ENCODE measurements around the gene GYG1.
"Not testable (repeated sequence)": the region's sequence is repeated elsewhere in the genome, so short reads cannot be mapped to it uniquely, and the experiment has no call there.

The GYG1 gene

GRCh38 chr3:148974726-148975125 lies 16.6 kb upstream of the GYG1 start:
- TF ChIP-seq CTCF (IDR thresholded peaks at IDR 0.05; ENCODE audit: low read depth, low read length), result no peak
- Histone ChIP-seq H3K4me1 (no peaks in the 10 kb centered on the region), H3K36me3 (no peaks in the 10 kb centered on the region), H3K27me3 (no peaks in the 10 kb centered on the region), H3K4me3 (ENCODE audit: low read depth, low read length) (no peak overlapping the region), H3K9me3 (no peaks in the 10 kb centered on the region)
- DNase-seq, result no peak

DNA sequence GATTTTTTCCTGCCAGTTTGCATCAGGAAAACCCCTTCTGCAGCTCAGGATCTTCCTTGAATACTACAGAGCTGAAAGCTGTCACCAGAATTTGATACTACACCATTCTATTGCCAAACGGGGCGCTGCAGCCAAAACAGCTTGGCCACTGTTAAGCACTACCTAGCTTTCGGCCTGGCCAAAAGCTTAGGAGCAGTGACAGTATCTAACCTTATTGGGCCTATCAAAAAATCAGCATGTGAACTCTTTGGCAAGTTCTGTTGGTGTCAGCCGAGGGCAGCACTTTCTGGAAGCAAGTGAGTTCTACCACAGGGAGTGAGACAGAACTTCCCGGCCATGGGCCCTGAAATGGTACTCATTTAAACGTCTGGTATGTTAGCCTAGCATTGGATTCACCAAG lies 16.1 kb upstream of the GYG1 start:
- H3K4me3 ChIP-seq (ENCODE audit: low read depth, low read length), result no peak overlapping the region
- TF ChIP-seq CTCF (IDR thresholded peaks at IDR 0.05; ENCODE audit: low read depth, low read length), result no peak
- no peaks in the 10 kb centered on the region for H3K27me3 ChIP-seq
- DNase-seq, result no peak
- no peaks in the 10 kb centered on the region for H3K4me1 ChIP-seq
- no peaks in the 10 kb centered on the region for H3K36me3 ChIP-seq
- H3K9me3 ChIP-seq, result no peaks in the 10 kb centered on the region

DNA sequence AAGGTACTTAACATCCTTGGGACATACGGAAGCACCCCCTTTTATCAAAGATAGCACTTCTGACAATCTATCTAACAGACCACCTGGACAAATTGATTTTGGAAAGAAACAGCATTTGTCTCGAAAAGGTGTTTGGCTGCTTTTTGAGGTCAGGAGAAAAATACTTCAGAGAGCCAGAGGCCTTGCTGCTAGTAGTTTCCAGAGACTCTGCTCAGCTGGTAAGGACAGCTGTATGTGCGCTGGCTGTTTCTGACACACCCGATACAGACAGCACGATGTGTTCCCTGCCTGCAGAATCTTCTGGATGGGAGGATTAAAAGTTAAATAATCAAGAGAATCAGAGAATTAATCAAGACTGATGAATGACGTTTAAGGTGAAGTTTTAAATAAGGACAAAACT lies 15.6 kb upstream of the GYG1 start:
- Histone ChIP-seq H3K27me3 (no peaks in the 10 kb centered on the region), H3K9me3 (no peaks in the 10 kb centered on the region), H3K4me3 (ENCODE audit: low read depth, low read length) (no peak overlapping the region), H3K4me1 (no peaks in the 10 kb centered on the region), H3K36me3 (no peaks in the 10 kb centered on the region)
- TF ChIP-seq CTCF (IDR thresholded peaks at IDR 0.05; ENCODE audit: low read depth, low read length), result no peak
- DNase-seq, result no peak

DNA sequence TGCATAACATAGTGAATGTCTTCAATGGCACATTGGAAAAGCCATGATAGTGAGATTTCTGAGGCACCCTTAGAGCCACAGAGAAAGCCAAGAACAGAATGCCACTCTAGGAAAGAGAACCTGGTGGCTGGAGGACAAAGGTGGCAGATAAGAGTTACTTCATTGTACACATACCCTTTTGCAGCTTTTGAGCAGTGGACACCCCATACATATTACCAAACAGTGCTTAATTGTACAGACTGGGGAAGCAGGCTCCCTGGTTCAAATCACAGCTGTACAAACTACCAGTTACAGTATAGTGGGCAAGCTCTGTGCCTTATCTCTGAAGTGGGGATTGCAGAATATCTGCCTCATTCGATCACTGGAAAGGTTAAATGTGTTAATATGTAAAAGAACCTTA lies 10.1 kb upstream of the GYG1 start:
- Histone ChIP-seq H3K9me3 (no peaks in the 10 kb centered on the region), H3K4me1 (no peaks in the 10 kb centered on the region), H3K27me3 (no peaks in the 10 kb centered on the region), H3K36me3 (no peaks in the 10 kb centered on the region), H3K4me3 (ENCODE audit: low read depth, low read length) (no peak overlapping the region)
- no peak for DNase-seq
- no peak for TF ChIP-seq CTCF (IDR thresholded peaks at IDR 0.05; ENCODE audit: low read depth, low read length)

DNA sequence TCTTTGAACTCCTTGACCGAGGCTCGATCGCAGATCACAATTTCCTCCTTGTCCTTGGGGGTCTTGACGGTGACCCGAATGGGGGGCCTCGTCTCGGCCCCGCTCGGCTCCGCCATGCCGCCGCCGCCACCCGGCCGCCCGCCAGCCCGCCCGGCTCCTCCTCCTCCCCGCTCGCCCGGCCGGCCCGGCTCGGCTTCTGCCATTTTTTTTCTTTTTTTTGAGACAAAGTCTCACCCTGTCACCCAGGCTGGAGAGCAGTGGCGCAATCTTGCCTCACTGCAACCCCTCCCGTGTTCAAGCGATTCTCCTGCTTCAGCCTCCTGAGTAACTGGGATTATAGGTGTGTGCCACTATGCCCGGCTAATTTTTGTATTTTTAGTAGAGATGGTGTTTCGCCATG lies 3.8 kb upstream of the GYG1 start:
- DNase-seq; H3K4me1 ChIP-seq; H3K36me3 ChIP-seq; H3K27me3 ChIP-seq; H3K4me3 ChIP-seq (ENCODE audit: low read depth, low read length); H3K9me3 ChIP-seq: not testable (repeated sequence)

- no peaks in the 10 kb centered on the region for H3K9me3 ChIP-seq
- H3K4me1 ChIP-seq, result no peaks in the 10 kb centered on the region; the same call in 1 of the 2 replicates
- no peaks in the 10 kb centered on the region for H3K36me3 ChIP-seq
- H3K4me3 ChIP-seq (ENCODE audit: low read depth, low read length), result no peak overlapping the region
- no peak for TF ChIP-seq CTCF (IDR thresholded peaks at IDR 0.05; ENCODE audit: low read depth, low read length)
- DNase-seq, result no peak
- H3K27me3 ChIP-seq, result no peaks in the 10 kb centered on the region
These were observed 1.1 kb upstream of the GYG1 start for GRCh38 chr3:148990236-148990635.

GRCh38 chr3:148992027-148992634 lies 791 bp downstream of the GYG1 start:
- no peaks in the 10 kb centered on the region; the same call in 1 of the 2 replicates for H3K4me1 ChIP-seq
- no peak for TF ChIP-seq CTCF (IDR thresholded peaks at IDR 0.05; ENCODE audit: low read depth, low read length)
- H3K4me3 ChIP-seq (ENCODE audit: low read depth, low read length), result peak overlapping the region; percentile 84
- peak; percentile 54 for DNase-seq
- H3K9me3 ChIP-seq, result no peaks in the 10 kb centered on the region
- H3K27me3 ChIP-seq, result no peaks in the 10 kb centered on the region
- H3K36me3 ChIP-seq, result no peaks in the 10 kb centered on the region
